Esophagus muscularis mucosa (tissue), 4 donors: Measurements from ENCODE around the gene MTUS2. TPM values are rescaled to one million over a fixed set of nuclear protein-coding genes. Genes with fewer than 3 reads are reported as not detected.

Experiments used
- DNase-seq: peaks from one replicate; pipeline ENCODE4 v3.0.0-alpha.2; 2017; ENCODE audit errors: extremely low spot score
- H3K27ac ChIP-seq, 4 donors: fragments of 200-600 bp; sonication (generic); replicated peaks in 1 of 4; 1 replicate in 3 of 4; 2 replicates in 1 of 4; pipeline ENCODE4 v1.5.1; 2016 to 2019; ENCODE audit warnings: mild to moderate bottlenecking in 1 of 4
- H3K27me3 ChIP-seq, 4 donors: fragments of 200-600 bp; sonication (generic); one replicate each; pipeline versions ENCODE4 v1.5.1 to v1.6.0; 2016 to 2019
- H3K36me3 ChIP-seq, 4 donors: fragments of 200-600 bp; sonication (generic); one replicate each; pipeline ENCODE4 v1.5.1; 2016 to 2019
- H3K4me1 ChIP-seq, 4 donors: fragments of 200-600 bp; sonication (generic); one replicate each; pipeline ENCODE4 v1.5.1; 2016 to 2019
- H3K4me3 ChIP-seq, 4 donors: fragments of 200-600 bp; sonication (generic); 1 replicate in 2 of 4; 2 replicates in 2 of 4; pipeline ENCODE4 v1.5.1; 2016 to 2019; ENCODE audit warnings: mild to moderate bottlenecking in 4 of 4, moderate library complexity in 1 of 4
- H3K9me3 ChIP-seq, 4 donors: fragments of 200-600 bp; sonication (generic); 1 replicate in 3 of 4; 2 replicates in 1 of 4; pipeline ENCODE4 v1.5.1; 2016 to 2019
- EP300 ChIP-seq: sonication (generic); formaldehyde crosslinking; IDR thresholded peaks from one replicate; pipeline ENCODE4 v1.6.1; 2017; ENCODE audit warnings: antibody characterized with exemption
- POLR2A ChIP-seq: fragments of 450-650 bp; IDR thresholded peaks from one replicate; pipeline ENCODE4 v1.6.1; 2017; ENCODE audit warnings: antibody characterized with exemption, moderate library complexity, mild to moderate bottlenecking, low read depth
- POLR2AphosphoS5 ChIP-seq, 2 donors: sonication (generic); formaldehyde crosslinking; IDR thresholded peaks; one replicate each; pipeline ENCODE4 v1.6.1; 2017; ENCODE audit warnings: antibody characterized with exemption in 2 of 2
- WGBS: methylation state at CpG from one replicate; pipeline ENCODE4 v1.1.5; 2018; 5-methylcytosine and 5-hydroxymethylcytosine counted together
- intact Hi-C: fragments of 100-400 bp; cut with DNase I; formaldehyde crosslinking; loops from one replicate; pipeline ENCODE4 v1.15.1; 2023
- total RNA-seq, 4 donors: library from RNA; depleted of rRNA; stranded (reverse); fragments of >200 nt; gene quantifications; one replicate each; pipeline versions ENCODE4 v1.1.0 to v1.2.1, GENCODE V29; 2016
- TF ChIP-seq, protein P1 (sequence below), 3 experiments: fragments of 200-600 bp in 2 of 3; fragments of 450-650 bp in 1 of 3; sonication (generic) in 2 of 3; IDR thresholded peaks; one replicate each; pipeline ENCODE4 v1.5.1; 2017 to 2019; ENCODE audit warnings: antibody characterized with exemption in 3 of 3, mild to moderate bottlenecking in 2 of 3, moderate library complexity in 1 of 3

The MTUS2 gene
- total RNA-seq, 4 donors from 2014 or later, result 7.1 to 46.2 (median 12.8) TPM

DNA sequence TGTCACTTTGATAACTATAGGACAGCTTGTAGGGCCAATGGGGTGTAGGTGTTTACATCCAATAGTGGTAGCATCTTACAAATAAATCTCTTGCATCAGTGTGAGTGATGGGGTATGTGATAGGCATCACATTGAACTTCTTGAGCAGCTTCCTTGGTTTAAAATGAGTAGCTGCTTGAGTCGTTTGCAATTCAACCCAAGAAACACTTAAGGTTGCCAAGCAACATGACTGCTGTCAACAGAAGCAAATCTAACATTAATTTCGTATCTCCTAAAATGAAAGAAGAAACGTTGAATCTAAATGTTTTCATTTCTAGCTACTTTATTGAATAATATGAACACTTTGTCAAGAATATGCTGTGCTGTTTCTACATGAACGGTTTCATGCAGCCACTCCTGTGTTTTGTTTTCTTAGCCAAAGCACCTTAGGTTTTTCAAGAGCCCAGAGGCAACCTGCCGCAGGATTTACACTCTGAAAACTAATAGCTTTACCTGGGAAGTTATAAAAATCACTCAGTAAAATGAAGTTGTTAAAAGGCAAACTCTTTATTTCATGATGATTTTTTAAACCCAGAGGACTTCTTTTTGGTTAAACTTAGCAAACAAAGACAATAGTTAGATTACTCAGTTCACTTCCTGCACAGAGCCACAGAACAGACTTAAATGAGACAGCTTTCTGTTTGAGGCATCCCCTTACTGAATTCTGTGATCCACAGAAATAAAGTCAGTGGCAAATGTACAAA is 305.2 kb downstream of the MTUS2 start:
- Histone ChIP-seq H3K27ac (peak overlapping the region; percentile 16 to 55 (median 30)), H3K36me3 (no peaks in the 10 kb centered on the region), H3K4me3 (peak overlapping the region in 2 of 4 donors; percentile 10 to 11), H3K4me1 (peaks cover 6 to 28% (median 12%) of the 10 kb centered on the region in 4 donors), H3K27me3 (no peaks in the 10 kb centered on the region), H3K9me3 (no peaks in the 10 kb centered on the region)
- no peak for DNase-seq
- no peak for TF ChIP-seq POLR2AphosphoS5 (IDR thresholded peaks at IDR 0.05)
- TF ChIP-seq, protein P1, sequence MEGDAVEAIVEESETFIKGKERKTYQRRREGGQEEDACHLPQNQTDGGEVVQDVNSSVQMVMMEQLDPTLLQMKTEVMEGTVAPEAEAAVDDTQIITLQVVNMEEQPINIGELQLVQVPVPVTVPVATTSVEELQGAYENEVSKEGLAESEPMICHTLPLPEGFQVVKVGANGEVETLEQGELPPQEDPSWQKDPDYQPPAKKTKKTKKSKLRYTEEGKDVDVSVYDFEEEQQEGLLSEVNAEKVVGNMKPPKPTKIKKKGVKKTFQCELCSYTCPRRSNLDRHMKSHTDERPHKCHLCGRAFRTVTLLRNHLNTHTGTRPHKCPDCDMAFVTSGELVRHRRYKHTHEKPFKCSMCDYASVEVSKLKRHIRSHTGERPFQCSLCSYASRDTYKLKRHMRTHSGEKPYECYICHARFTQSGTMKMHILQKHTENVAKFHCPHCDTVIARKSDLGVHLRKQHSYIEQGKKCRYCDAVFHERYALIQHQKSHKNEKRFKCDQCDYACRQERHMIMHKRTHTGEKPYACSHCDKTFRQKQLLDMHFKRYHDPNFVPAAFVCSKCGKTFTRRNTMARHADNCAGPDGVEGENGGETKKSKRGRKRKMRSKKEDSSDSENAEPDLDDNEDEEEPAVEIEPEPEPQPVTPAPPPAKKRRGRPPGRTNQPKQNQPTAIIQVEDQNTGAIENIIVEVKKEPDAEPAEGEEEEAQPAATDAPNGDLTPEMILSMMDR (IDR thresholded peaks at IDR 0.05), result no peak
- 30% methylated on average over 5 of the region's 5 CpGs for WGBS
- intact Hi-C loops, result no loop called here

DNA sequence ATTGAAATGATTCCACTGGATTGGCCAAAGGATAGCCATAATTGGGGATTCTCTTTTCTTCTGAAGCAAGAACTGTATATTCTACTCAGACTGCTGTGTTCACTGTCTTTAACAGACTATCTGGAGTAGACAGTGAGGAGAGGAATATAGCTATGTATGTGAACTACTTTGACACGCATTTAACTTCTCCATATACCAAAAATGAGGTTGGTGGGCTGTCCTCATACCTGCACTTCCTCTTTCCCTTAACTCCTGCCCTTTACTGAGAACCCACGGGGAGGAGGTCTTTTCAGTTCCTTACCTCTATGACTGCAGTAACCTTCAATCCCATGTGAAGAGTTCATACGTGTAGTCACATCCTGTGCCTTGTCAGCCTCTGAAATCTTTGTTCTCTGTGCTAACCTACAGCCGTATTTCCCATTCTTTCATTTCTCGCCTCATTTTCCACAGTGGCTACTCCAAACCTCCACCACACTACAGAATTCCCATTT is 305.8 kb downstream of the MTUS2 start:
- peaks cover 6 to 28% (median 12%) of the 10 kb centered on the region in 4 donors for H3K4me1 ChIP-seq
- intact Hi-C loops, result no loop called here
- peak overlapping the region in 3 of 4 donors; percentile 16 to 55 (median 44) for H3K27ac ChIP-seq
- no peaks in the 10 kb centered on the region for H3K9me3 ChIP-seq
- H3K36me3 ChIP-seq, result no peaks in the 10 kb centered on the region
- H3K4me3 ChIP-seq, result no peak overlapping the region
- TF ChIP-seq POLR2A, result no peak
- no peak for TF ChIP-seq POLR2AphosphoS5 (IDR thresholded peaks at IDR 0.05)
- TF ChIP-seq, protein P1 (IDR thresholded peaks at IDR 0.05), result no peak
- TF ChIP-seq EP300, result no peak
- no peaks in the 10 kb centered on the region for H3K27me3 ChIP-seq
- 70% methylated on average over 5 of the region's 5 CpGs for WGBS
- no peak for DNase-seq

- intact Hi-C loops, result no loop called here
- no peak for DNase-seq
- Histone ChIP-seq H3K36me3 (no peaks in the 10 kb centered on the region), H3K27me3 (no peaks in the 10 kb centered on the region), H3K4me1 (peaks cover 6 to 25% (median 11%) of the 10 kb centered on the region in 4 donors), H3K9me3 (no peaks in the 10 kb centered on the region), H3K4me3 (no peak overlapping the region), H3K27ac (no peak overlapping the region)
- TF ChIP-seq EP300, result no peak
- no peak for TF ChIP-seq POLR2AphosphoS5 (IDR thresholded peaks at IDR 0.05)
- TF ChIP-seq POLR2A, result no peak
- TF ChIP-seq, protein P1 (IDR thresholded peaks at IDR 0.05), result no peak
- WGBS, result 92% methylated on average over 2 of the region's 2 CpGs
These were observed 309.5 kb downstream of the MTUS2 start for GRCh38 chr13:29129616-29130015.

GRCh38 chr13:29131159-29131558 is 311.0 kb downstream of the MTUS2 start:
- DNase-seq, result no peak
- Histone ChIP-seq H3K27me3 (no peaks in the 10 kb centered on the region), H3K4me1 (peaks cover 0 to 10% (median 1%) of the 10 kb centered on the region in 4 donors), H3K27ac (no peak overlapping the region), H3K4me3 (no peak overlapping the region), H3K9me3 (peaks cover 0 to 3% (median under 1%) of the 10 kb centered on the region in 4 donors), H3K36me3 (no peaks in the 10 kb centered on the region)
- TF ChIP-seq POLR2A, result no peak
- no peak for TF ChIP-seq POLR2AphosphoS5 (IDR thresholded peaks at IDR 0.05)
- TF ChIP-seq, protein P1 (IDR thresholded peaks at IDR 0.05), result no peak
- WGBS, result 80% methylated on average over 1 of the region's 1 CpG
- intact Hi-C loops, result no loop called here
